Breast epithelium (tissue), 3 donors: ENCODE measurements around the gene ASIC4.

Source experiments
- CTCF ChIP-seq, 3 donors: fragments of 450-650 bp; IDR thresholded peaks; one replicate each; pipeline ENCODE4 v1.5.1; 2016 to 2017; ENCODE audit warnings: antibody characterized with exemption in 3 of 3, mild to moderate bottlenecking in 3 of 3, moderate library complexity in 3 of 3
- POLR2A ChIP-seq: fragments of 450-650 bp; IDR thresholded peaks from one replicate; pipeline ENCODE4 v1.6.1; 2016; ENCODE audit warnings: antibody characterized with exemption, mild to moderate bottlenecking, moderate library complexity
- POLR2AphosphoS5 ChIP-seq, 3 donors: sonication (generic); formaldehyde crosslinking; IDR thresholded peaks; one replicate each; pipeline ENCODE4 v1.6.1; 2017; ENCODE audit warnings: antibody characterized with exemption in 3 of 3

GRCh38 chr2:219507581-219508443 lies 6.5 kb upstream of the ASIC4 start:
- TF ChIP-seq POLR2AphosphoS5 (IDR thresholded peaks at IDR 0.05), result no peak
- no peak for TF ChIP-seq CTCF (IDR thresholded peaks at IDR 0.05)
- no peak for TF ChIP-seq POLR2A
